BE2C (cell line): Measurements from ENCODE around the gene ADCY1.

ENCODE experiments used
- DNase-seq: peaks from one replicate; pipeline ENCODE4 v3.0.0-alpha.2; 2020
- H3K27me3 ChIP-seq: fragments of 250-450 bp; sonication (Bioruptor Pico); 2 replicates; pipeline ENCODE4 v1.5.1; 2020; ENCODE audit warnings: mild to moderate bottlenecking
- H3K36me3 ChIP-seq: fragments of 250-450 bp; sonication (Bioruptor Pico); 2 replicates; pipeline ENCODE4 v1.5.1; 2020; ENCODE audit warnings: mild to moderate bottlenecking
- H3K4me1 ChIP-seq: fragments of 250-450 bp; sonication (Bioruptor Pico); 2 replicates; pipeline ENCODE4 v1.5.1; 2020
- H3K4me3 ChIP-seq: 2 replicates; pipeline ENCODE4 v1.5.1; 2011; ENCODE audit warnings: low read depth, low read length
- H3K9me3 ChIP-seq: fragments of 250-450 bp; sonication (Bioruptor Pico); 2 replicates; pipeline ENCODE4 v1.5.1; 2020
- TF ChIP-seq, protein P1 (sequence below): IDR thresholded peaks from 2 replicates; pipeline ENCODE4 v1.5.1; 2012; ENCODE audit warnings: mild to moderate bottlenecking, low read depth, low read length

Gene ADCY1

DNA sequence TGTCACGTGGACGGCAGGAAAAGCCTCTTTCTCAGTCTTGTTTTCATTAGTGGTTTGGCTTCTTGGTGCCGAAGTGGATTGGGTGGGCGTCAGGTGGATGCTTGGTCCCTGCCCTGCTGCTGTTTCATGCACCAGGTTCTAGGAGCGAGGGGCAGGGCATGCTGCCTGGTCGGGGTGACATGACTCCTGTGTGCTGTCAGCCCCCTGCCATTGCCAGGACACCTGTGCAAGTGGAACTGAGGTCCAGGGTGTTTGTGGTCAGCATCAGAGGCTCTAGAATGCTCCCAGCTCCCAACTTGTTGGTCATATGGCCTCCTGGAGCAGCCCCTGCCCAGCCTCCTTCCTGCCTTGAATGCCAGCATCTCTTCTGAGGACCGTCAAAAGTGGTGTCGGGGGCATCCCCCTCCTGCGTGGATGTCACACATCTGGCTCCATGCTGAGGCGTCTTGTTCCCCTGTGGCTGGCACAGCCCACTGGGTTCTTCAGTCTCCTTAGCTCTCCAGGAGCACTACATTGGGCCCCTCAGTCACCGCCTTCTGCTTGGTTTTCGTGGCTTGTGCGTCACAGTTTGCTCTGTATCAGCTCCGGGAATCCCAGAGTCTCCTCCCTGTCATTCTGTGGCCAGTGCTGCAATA lies 24.8 kb downstream of the ADCY1 start:
- TF ChIP-seq, protein P1, sequence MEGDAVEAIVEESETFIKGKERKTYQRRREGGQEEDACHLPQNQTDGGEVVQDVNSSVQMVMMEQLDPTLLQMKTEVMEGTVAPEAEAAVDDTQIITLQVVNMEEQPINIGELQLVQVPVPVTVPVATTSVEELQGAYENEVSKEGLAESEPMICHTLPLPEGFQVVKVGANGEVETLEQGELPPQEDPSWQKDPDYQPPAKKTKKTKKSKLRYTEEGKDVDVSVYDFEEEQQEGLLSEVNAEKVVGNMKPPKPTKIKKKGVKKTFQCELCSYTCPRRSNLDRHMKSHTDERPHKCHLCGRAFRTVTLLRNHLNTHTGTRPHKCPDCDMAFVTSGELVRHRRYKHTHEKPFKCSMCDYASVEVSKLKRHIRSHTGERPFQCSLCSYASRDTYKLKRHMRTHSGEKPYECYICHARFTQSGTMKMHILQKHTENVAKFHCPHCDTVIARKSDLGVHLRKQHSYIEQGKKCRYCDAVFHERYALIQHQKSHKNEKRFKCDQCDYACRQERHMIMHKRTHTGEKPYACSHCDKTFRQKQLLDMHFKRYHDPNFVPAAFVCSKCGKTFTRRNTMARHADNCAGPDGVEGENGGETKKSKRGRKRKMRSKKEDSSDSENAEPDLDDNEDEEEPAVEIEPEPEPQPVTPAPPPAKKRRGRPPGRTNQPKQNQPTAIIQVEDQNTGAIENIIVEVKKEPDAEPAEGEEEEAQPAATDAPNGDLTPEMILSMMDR: no peak
- H3K4me1 ChIP-seq: no peaks in the 10 kb centered on the region
- H3K27me3 ChIP-seq: no peaks in the 10 kb centered on the region
- H3K36me3 ChIP-seq: no peaks in the 10 kb centered on the region
- H3K9me3 ChIP-seq: no peaks in the 10 kb centered on the region
- H3K4me3 ChIP-seq: no peak overlapping the region
- no peak for DNase-seq

DNA sequence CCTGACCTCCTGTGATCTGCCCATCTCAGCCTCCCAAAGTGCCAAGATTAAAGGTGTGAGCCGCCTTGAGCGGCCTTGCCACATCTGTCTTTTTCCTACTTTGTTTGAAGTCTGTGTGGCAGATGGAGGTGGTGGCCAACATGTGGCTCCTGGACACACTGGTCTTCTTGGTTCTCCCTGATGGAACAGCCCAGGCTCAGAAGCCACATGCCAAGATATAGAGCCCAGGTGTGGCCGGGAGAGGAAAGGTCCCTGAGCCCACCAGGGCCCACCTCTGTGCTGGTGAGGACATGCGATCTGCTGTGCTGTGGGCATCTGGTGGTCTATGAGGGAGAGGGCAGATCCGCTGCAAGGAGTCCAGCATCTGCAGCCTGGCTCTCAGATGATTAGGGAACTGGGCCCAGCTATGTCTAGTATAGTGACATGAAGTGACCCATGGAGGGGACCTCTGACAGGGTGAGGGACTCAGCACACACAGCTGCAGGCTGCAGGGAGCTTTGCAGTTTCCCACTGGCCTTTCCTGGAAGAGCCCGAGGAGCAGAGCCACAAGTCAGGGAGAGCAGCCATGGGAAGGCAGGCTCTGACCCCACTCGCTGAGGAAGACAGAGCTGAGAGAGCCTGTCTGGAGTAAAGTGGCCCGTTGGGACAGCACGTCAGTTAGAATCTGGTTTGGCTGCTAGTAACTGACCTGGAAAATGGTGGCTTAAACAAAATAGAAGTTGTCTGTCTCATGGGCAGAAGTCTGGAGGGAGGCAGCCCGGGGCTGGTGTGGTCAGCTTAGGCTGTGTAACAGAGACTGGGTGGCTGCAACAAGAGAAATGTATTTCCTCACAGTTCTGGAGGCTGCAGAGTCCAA lies 25.9 kb downstream of the ADCY1 start:
- H3K36me3 ChIP-seq: no peaks in the 10 kb centered on the region
- no peak overlapping the region for H3K4me3 ChIP-seq
- no peaks in the 10 kb centered on the region for H3K9me3 ChIP-seq
- TF ChIP-seq, protein P1: no peak
- no peaks in the 10 kb centered on the region for H3K27me3 ChIP-seq
- DNase-seq: no peak
- H3K4me1 ChIP-seq: no peaks in the 10 kb centered on the region

DNA sequence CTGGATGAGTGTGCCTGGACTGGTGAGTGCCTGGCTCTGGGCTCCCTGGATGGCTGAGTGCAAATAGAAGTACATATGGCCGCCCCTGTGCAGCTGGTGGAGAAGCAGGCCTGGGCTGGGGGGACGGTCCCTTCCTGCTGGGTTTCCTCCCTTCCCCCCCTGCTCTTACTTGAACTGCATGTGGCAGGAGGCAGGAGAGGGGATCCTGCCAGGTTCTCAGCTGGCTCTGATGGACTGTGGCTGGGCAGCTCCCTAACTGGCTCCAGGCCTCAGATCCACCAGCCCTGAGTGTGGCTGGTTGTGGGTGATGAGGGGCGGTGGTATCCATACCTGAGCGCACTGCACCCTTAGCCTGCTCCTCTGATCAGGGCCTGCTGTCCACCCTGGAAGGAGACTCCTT lies 26.9 kb downstream of the ADCY1 start:
- Histone ChIP-seq H3K9me3 (no peaks in the 10 kb centered on the region), H3K36me3 (no peaks in the 10 kb centered on the region), H3K27me3 (no peaks in the 10 kb centered on the region), H3K4me1 (no peaks in the 10 kb centered on the region), H3K4me3 (no peak overlapping the region)
- TF ChIP-seq, protein P1: no peak
- no peak for DNase-seq

DNA sequence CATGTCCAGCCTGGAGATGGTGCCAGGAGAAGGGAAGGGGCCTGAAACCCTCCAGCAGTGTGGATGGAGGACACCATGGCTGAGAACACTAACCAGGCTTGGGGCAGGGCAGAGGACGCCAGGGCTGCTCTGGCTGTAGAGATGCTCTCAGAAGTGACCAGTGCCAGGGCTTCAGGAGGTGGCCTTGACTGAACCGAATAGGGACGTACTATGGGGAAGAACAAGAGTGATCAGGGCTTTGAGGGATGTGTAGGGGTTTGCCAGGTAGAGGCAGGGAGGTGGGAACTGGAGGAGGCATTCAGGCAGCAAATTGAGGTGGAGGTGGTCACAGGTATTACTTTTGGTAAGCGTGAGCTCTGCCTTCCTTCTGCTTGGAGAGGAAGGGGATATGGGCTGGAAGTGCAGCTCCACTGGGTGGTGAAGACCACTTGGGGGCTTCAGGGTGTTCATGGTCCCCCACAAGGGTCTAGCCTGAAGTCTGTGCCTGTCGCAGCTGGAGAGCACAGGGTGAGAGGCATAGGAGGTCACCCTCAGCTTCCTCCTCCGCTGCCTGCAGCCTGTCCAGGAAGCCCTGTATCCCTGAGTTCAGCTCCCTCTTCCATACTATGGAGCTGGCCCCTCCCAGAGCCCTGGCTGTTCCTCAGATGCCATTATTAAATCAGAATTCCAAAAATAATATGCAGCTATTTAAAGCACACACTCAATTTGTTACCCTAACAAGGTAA lies 27.8 kb downstream of the ADCY1 start:
- TF ChIP-seq, protein P1: no peak
- Histone ChIP-seq H3K36me3 (no peaks in the 10 kb centered on the region), H3K4me3 (no peak overlapping the region), H3K27me3 (no peaks in the 10 kb centered on the region), H3K4me1 (no peaks in the 10 kb centered on the region), H3K9me3 (no peaks in the 10 kb centered on the region)
- no peak for DNase-seq

DNA sequence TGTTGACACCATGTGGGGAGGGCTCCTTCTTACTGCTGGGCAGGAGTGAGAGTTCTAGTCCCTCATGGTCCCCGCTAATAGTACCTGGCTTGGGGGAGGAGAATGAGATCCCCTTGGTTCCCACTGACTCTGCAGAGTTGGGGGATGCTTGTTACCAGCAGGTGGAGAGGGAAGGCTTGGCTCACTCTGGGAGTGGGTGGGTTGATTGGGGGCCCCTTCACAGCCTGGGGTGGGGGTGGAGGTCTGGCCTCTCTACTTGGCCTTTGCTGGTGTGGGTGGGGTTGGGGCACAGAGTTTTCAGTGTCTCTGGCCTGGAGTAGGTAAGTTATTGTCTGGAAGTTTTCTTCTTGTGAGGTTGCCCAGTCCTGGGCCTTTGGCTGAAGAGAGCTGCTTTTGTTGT lies 31.9 kb downstream of the ADCY1 start:
- Histone ChIP-seq H3K4me1 (no peaks in the 10 kb centered on the region), H3K4me3 (no peak overlapping the region), H3K27me3 (no peaks in the 10 kb centered on the region), H3K9me3 (no peaks in the 10 kb centered on the region), H3K36me3 (no peaks in the 10 kb centered on the region; the same call in 1 of the 2 replicates)
- TF ChIP-seq, protein P1: no peak
- DNase-seq: no peak
